ENCODE results near the gene ARHGAP29.

GRCh38 chr1:94225845-94226244 lies 11.5 kb downstream of the ARHGAP29 start:
- no peak for TF ChIP-seq MEF2A (IDR thresholded peaks at IDR 0.05; ENCODE audit: insufficient read depth, low read depth, low read length)
- TF ChIP-seq, protein P1, sequence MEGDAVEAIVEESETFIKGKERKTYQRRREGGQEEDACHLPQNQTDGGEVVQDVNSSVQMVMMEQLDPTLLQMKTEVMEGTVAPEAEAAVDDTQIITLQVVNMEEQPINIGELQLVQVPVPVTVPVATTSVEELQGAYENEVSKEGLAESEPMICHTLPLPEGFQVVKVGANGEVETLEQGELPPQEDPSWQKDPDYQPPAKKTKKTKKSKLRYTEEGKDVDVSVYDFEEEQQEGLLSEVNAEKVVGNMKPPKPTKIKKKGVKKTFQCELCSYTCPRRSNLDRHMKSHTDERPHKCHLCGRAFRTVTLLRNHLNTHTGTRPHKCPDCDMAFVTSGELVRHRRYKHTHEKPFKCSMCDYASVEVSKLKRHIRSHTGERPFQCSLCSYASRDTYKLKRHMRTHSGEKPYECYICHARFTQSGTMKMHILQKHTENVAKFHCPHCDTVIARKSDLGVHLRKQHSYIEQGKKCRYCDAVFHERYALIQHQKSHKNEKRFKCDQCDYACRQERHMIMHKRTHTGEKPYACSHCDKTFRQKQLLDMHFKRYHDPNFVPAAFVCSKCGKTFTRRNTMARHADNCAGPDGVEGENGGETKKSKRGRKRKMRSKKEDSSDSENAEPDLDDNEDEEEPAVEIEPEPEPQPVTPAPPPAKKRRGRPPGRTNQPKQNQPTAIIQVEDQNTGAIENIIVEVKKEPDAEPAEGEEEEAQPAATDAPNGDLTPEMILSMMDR (IDR thresholded peaks at IDR 0.05 in 2 of 3, conservative IDR thresholded peaks at IDR 0.05 in 1 of 3; ENCODE audit: control insufficient read depth in 2 of 3, extremely low read depth in 1 of 3, insufficient read depth in 1 of 3, low read depth in 3 of 3, low read length in 3 of 3) = no peak
- TF ChIP-seq, protein P2, sequence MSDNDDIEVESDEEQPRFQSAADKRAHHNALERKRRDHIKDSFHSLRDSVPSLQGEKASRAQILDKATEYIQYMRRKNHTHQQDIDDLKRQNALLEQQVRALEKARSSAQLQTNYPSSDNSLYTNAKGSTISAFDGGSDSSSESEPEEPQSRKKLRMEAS (IDR thresholded peaks at IDR 0.05; ENCODE audit: low read depth, low read length) = no peak
- TF ChIP-seq, protein P3, sequence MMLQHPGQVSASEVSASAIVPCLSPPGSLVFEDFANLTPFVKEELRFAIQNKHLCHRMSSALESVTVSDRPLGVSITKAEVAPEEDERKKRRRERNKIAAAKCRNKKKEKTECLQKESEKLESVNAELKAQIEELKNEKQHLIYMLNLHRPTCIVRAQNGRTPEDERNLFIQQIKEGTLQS (IDR thresholded peaks at IDR 0.05; ENCODE audit: borderline replicate concordance, extremely low read depth, low read depth, low read length) = no peak
- no peak for TF ChIP-seq POLR2A (IDR thresholded peaks at IDR 0.05; ENCODE audit: low read depth, low read length)
- no peak for TF ChIP-seq ZNF384 (IDR thresholded peaks at IDR 0.05; ENCODE audit: borderline replicate concordance, low read depth, low read length)
- no peak for TF ChIP-seq LARP7 (IDR thresholded peaks at IDR 0.05)
- TF ChIP-seq CHD2 (IDR thresholded peaks at IDR 0.05; ENCODE audit: borderline replicate concordance, low read depth, low read length) = no peak
- no peak for TF ChIP-seq ELK1 (IDR thresholded peaks at IDR 0.05; ENCODE audit: low read depth, low read length)
- no peak for TF ChIP-seq SKIL (IDR thresholded peaks at IDR 0.05; ENCODE audit: low read depth, poor library complexity, severe bottlenecking)
- no peak for TF ChIP-seq SIX5 (IDR thresholded peaks at IDR 0.05; ENCODE audit: low read depth, low read length, severe bottlenecking)
- TF ChIP-seq TAF1 (IDR thresholded peaks at IDR 0.05; ENCODE audit: borderline replicate concordance, low read depth, low read length) = no peak

All from GM12878 (cell line).